ENCODE measurements around the gene MOK.

DNA sequence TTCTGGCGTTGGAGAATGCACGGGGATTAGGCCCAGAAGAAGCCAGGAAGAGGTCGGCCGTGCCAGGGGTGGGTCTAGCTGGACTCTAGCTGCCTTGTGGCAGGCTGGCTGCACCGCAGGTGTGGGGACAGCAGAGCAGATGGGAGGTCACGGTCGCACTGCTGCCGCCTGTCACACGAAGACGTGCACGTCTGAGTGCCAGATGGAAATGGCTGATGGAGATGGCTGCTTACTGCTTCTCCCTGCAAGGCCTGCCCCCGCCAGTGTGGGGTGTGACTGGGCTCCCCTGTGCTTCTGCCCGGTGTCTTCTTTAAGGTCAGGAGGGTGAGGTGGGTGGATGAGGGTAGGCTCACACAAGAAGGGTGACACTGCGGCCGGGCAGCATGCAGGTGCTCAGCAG, 79.0 kb downstream of the MOK start:
- TF ChIP-seq POLR2A (IDR thresholded peaks at IDR 0.05) (no peak), POLR2AphosphoS5 (IDR thresholded peaks at IDR 0.05; ENCODE audit: insufficient read depth in 1 of 2, low read depth in 1 of 2) (no peak)
- TF ChIP-seq, protein P1, sequence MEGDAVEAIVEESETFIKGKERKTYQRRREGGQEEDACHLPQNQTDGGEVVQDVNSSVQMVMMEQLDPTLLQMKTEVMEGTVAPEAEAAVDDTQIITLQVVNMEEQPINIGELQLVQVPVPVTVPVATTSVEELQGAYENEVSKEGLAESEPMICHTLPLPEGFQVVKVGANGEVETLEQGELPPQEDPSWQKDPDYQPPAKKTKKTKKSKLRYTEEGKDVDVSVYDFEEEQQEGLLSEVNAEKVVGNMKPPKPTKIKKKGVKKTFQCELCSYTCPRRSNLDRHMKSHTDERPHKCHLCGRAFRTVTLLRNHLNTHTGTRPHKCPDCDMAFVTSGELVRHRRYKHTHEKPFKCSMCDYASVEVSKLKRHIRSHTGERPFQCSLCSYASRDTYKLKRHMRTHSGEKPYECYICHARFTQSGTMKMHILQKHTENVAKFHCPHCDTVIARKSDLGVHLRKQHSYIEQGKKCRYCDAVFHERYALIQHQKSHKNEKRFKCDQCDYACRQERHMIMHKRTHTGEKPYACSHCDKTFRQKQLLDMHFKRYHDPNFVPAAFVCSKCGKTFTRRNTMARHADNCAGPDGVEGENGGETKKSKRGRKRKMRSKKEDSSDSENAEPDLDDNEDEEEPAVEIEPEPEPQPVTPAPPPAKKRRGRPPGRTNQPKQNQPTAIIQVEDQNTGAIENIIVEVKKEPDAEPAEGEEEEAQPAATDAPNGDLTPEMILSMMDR (IDR thresholded peaks at IDR 0.05): no peak

Data from vagina (tissue), 2 donors.